ENCODE data around the gene IQSEC3.
A peak's percentile ranks its signal among the peaks of the same experiment; 100 is the strongest.

Gene IQSEC3

DNA sequence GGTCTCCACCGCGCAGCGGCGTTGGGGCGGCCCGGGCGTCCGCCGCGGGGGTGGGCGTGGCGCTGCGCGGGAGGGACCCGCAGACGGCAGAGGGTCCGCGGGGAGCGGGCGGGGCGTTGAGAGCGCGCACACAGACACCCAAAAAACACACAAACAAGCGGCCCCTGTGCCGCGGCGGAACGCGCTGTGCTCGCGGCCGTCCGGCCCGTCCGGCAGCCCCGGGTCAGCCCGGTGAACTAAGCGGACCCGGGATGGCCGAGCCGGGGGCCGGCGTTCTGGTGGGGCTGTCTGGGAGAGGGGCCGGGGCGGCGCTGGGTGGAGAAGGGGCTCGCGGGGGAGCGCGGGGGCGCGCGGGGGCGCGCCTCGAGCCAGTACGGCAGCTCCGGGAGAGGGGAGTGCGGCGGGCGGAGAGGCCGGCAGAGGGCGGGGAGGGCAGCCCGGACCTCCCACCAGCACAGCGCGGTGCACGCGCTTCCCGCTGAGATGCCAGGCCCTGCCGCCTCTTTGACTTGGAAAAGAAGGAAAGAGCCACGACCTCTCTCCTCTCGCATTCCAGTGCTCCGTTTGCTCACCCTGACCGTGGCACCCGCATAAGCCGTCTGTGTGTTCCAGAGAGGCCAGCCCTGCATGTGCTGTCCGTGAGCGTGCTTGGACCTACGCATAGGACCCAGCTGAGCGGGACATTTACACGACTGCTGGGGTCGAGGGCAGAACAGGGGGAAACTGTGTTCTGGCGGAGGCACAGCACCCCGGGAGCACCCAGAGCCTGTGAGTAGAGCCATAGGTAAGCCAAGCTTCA lies 137.1 kb downstream of the IQSEC3 start:
- TF ChIP-seq, protein P1, sequence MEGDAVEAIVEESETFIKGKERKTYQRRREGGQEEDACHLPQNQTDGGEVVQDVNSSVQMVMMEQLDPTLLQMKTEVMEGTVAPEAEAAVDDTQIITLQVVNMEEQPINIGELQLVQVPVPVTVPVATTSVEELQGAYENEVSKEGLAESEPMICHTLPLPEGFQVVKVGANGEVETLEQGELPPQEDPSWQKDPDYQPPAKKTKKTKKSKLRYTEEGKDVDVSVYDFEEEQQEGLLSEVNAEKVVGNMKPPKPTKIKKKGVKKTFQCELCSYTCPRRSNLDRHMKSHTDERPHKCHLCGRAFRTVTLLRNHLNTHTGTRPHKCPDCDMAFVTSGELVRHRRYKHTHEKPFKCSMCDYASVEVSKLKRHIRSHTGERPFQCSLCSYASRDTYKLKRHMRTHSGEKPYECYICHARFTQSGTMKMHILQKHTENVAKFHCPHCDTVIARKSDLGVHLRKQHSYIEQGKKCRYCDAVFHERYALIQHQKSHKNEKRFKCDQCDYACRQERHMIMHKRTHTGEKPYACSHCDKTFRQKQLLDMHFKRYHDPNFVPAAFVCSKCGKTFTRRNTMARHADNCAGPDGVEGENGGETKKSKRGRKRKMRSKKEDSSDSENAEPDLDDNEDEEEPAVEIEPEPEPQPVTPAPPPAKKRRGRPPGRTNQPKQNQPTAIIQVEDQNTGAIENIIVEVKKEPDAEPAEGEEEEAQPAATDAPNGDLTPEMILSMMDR (IDR thresholded peaks at IDR 0.05; ENCODE audit: poor library complexity, severe bottlenecking) = no peak
- no peak for DNase-seq (ENCODE audit: low spot score)
- H3K36me3 ChIP-seq (ENCODE audit: low read depth) = no peaks in the 10 kb centered on the region
- peaks cover 36% of the 10 kb centered on the region for H3K27me3 ChIP-seq (ENCODE audit: insufficient read depth, poor library complexity, severe bottlenecking)
- no peak overlapping the region for H3K27ac ChIP-seq (ENCODE audit: poor library complexity, severe bottlenecking)
- no peaks in the 10 kb centered on the region for H3K4me1 ChIP-seq (ENCODE audit: insufficient read depth, poor library complexity, severe bottlenecking)
- H3K4me3 ChIP-seq (ENCODE audit: severe bottlenecking) = peak overlapping the region; percentile 20
- peak; percentile 55 for ATAC-seq (ENCODE audit: low read depth)
- no peaks in the 10 kb centered on the region for H3K9me3 ChIP-seq (ENCODE audit: severe bottlenecking)

DNA sequence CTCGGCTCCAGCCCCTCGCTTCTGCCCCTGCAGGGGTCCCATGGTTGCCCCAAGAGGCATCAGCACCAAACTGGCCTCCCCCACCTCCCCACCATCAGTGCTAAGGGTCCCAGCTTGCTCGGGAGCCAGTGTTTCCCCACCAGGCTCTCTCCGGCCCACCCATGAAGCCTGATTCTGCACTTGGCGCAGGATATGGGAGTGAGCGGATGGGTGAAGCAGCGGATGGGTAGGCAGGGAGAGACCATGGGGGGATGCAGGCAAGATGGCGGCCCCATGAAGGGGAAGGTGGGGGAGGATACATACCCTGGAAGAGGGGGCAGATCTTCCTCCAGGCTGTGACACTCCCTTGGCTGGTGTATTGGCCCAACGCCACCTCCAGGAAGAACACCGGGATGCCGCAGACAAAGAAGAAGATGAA lies 137.7 kb downstream of the IQSEC3 start:
- H3K9me3 ChIP-seq (ENCODE audit: severe bottlenecking) = no peaks in the 10 kb centered on the region
- H3K27ac ChIP-seq (ENCODE audit: poor library complexity, severe bottlenecking) = no peak overlapping the region
- no peak for DNase-seq (ENCODE audit: low spot score)
- peaks cover 30% of the 10 kb centered on the region for H3K27me3 ChIP-seq (ENCODE audit: insufficient read depth, poor library complexity, severe bottlenecking)
- H3K36me3 ChIP-seq (ENCODE audit: low read depth) = no peaks in the 10 kb centered on the region
- no peak for ATAC-seq (ENCODE audit: low read depth)
- H3K4me1 ChIP-seq (ENCODE audit: insufficient read depth, poor library complexity, severe bottlenecking) = no peaks in the 10 kb centered on the region
- TF ChIP-seq, protein P1 (IDR thresholded peaks at IDR 0.05; ENCODE audit: poor library complexity, severe bottlenecking) = no peak
- no peak overlapping the region for H3K4me3 ChIP-seq (ENCODE audit: severe bottlenecking)

DNA sequence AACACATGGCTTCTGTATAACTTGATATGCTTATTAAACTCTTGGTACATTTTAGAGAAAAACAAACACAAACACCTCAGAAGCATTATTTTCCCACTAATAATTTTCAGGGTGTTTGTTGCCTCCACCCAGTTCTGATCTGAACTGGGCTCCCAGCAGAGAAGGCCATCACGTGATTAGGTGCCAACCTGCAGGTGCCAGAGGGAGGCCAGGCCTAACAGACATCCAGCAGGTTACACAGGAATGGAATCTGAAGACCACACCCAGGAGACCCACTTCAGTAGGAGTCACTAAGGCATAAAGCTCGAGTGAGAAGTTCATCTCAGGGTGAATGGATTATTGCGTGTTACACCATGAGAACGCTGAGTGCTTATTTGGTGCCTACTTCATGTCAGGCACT lies 138.5 kb downstream of the IQSEC3 start:
- no peaks in the 10 kb centered on the region for H3K4me1 ChIP-seq (ENCODE audit: insufficient read depth, poor library complexity, severe bottlenecking)
- H3K9me3 ChIP-seq (ENCODE audit: severe bottlenecking) = no peaks in the 10 kb centered on the region
- peaks cover 28% of the 10 kb centered on the region for H3K27me3 ChIP-seq (ENCODE audit: insufficient read depth, poor library complexity, severe bottlenecking)
- TF ChIP-seq, protein P1 (IDR thresholded peaks at IDR 0.05; ENCODE audit: poor library complexity, severe bottlenecking) = no peak
- DNase-seq (ENCODE audit: low spot score) (no peak), ATAC-seq (ENCODE audit: low read depth) (no peak)
- H3K4me3 ChIP-seq (ENCODE audit: severe bottlenecking) = no peak overlapping the region
- H3K36me3 ChIP-seq (ENCODE audit: low read depth) = no peaks in the 10 kb centered on the region
- H3K27ac ChIP-seq (ENCODE audit: poor library complexity, severe bottlenecking) = no peak overlapping the region

DNA sequence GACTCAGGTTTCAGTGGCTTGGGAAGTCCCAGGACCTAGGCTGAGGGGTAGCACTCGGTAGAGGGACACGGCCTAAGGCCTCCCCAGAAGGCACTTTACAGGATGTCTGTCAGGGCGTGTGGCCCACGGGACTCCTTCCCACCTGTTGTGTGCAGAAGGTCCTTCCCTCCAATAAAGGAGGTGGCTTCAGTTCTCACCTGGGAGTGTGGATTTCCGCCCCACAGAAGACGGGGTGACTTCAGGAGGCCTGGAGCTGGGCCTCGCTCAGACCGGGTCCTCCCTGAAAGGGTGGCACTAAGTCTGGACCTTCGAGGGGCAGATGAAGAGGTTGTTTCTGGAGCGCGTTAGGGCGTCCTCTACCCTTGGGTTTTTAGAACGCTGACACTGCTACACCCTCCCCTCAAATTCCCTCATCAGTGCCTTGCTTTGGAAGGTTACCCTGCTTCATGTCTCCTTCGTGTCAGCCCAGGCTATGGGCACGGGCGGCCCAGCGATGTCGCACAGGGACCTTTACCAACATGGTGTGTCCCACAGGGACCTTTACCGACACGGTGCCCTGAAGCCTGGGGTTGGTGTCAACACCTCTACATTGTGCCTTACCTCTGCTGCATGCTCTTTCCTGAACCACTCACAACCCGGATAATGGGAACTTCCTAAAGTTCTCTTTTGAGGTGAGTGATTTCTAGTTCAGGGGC lies 140.3 kb downstream of the IQSEC3 start:
- H3K4me1 ChIP-seq (ENCODE audit: insufficient read depth, poor library complexity, severe bottlenecking) = no peaks in the 10 kb centered on the region
- H3K27ac ChIP-seq (ENCODE audit: poor library complexity, severe bottlenecking) = no peak overlapping the region
- no peaks in the 10 kb centered on the region for H3K36me3 ChIP-seq (ENCODE audit: low read depth)
- TF ChIP-seq, protein P1 (IDR thresholded peaks at IDR 0.05; ENCODE audit: poor library complexity, severe bottlenecking) = no peak
- no peak overlapping the region for H3K4me3 ChIP-seq (ENCODE audit: severe bottlenecking)
- no peak for DNase-seq (ENCODE audit: low spot score)
- no peaks in the 10 kb centered on the region for H3K9me3 ChIP-seq (ENCODE audit: severe bottlenecking)
- H3K27me3 ChIP-seq (ENCODE audit: insufficient read depth, poor library complexity, severe bottlenecking) = peaks cover 28% of the 10 kb centered on the region
- ATAC-seq (ENCODE audit: low read depth) = no peak

DNA sequence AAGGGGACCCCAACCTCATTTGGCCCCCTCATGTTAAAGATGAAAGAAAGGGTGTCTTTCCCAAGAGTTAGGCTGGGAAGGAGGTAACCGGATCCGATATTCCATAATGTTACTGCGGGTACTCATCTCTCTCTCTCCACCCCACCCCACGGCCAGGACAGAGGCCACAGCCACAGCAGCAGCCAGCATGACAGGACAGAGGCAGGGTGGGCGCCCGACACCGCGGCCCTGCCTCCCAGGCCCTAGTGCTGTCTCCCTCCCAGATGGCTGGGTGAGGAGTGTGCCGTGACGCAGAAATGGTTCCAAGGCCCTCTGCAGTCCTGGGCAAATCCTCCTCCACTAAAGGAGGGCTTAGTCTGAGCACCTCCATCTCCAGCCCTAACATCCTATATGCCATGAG lies 141.2 kb downstream of the IQSEC3 start:
- no peak for ATAC-seq (ENCODE audit: low read depth)
- no peak overlapping the region for H3K4me3 ChIP-seq (ENCODE audit: severe bottlenecking)
- no peaks in the 10 kb centered on the region for H3K36me3 ChIP-seq (ENCODE audit: low read depth)
- no peaks in the 10 kb centered on the region for H3K4me1 ChIP-seq (ENCODE audit: insufficient read depth, poor library complexity, severe bottlenecking)
- TF ChIP-seq, protein P1 (IDR thresholded peaks at IDR 0.05; ENCODE audit: poor library complexity, severe bottlenecking) = no peak
- DNase-seq (ENCODE audit: low spot score) = no peak
- H3K27me3 ChIP-seq (ENCODE audit: insufficient read depth, poor library complexity, severe bottlenecking) = peaks cover 26% of the 10 kb centered on the region
- H3K9me3 ChIP-seq (ENCODE audit: severe bottlenecking) = no peaks in the 10 kb centered on the region
- H3K27ac ChIP-seq (ENCODE audit: poor library complexity, severe bottlenecking) = no peak overlapping the region

Data from RWPE2 (cell line).